Tibial nerve (tissue), 4 donors: Measurements from ENCODE around the gene HLA-DRB1.

Experiments
- EP300 ChIP-seq, 2 donors: sonication (generic); formaldehyde crosslinking; IDR thresholded peaks; one replicate each; pipeline ENCODE4 v1.6.1; 2017; ENCODE audit warnings: antibody characterized with exemption in 2 of 2, mild to moderate bottlenecking in 1 of 2
- POLR2A ChIP-seq, 2 donors: fragments of 450-650 bp; IDR thresholded peaks; one replicate each; pipeline ENCODE4 v1.6.1; 2017; ENCODE audit warnings: antibody characterized with exemption in 2 of 2, mild to moderate bottlenecking in 2 of 2, moderate library complexity in 2 of 2
- TF ChIP-seq, protein P1 (sequence below), 5 experiments: fragments of 200-600 bp in 3 of 5; fragments of 450-650 bp in 2 of 5; sonication (generic) in 3 of 5; IDR thresholded peaks; one replicate each; pipeline ENCODE4 v1.5.1; 2016 to 2019; ENCODE audit warnings: antibody characterized with exemption in 5 of 5, mild to moderate bottlenecking in 3 of 5, moderate library complexity in 2 of 5

DNA sequence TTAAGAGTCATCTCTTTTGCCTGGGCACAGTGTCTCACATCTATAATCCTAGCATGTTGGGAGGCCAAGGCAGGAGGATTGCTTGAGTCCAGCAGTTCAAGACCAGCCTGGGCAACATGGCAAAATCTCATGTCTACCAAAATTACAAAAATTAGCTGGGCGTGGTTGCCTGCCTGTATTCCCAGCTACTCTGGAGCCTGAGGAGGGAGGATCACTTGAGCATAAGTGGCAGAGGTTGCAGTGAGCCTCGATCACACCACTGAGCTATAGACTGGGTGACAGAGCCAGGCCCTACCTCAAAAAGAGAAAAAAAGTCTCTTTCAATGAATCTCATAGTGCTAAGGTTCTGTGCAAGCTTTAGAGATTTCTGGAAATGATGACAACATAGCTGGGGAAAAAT lies 1.5 kb downstream of the HLA-DRB1 start:
- TF ChIP-seq, protein P1, sequence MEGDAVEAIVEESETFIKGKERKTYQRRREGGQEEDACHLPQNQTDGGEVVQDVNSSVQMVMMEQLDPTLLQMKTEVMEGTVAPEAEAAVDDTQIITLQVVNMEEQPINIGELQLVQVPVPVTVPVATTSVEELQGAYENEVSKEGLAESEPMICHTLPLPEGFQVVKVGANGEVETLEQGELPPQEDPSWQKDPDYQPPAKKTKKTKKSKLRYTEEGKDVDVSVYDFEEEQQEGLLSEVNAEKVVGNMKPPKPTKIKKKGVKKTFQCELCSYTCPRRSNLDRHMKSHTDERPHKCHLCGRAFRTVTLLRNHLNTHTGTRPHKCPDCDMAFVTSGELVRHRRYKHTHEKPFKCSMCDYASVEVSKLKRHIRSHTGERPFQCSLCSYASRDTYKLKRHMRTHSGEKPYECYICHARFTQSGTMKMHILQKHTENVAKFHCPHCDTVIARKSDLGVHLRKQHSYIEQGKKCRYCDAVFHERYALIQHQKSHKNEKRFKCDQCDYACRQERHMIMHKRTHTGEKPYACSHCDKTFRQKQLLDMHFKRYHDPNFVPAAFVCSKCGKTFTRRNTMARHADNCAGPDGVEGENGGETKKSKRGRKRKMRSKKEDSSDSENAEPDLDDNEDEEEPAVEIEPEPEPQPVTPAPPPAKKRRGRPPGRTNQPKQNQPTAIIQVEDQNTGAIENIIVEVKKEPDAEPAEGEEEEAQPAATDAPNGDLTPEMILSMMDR (IDR thresholded peaks at IDR 0.05) = no peak
- TF ChIP-seq EP300 (IDR thresholded peaks at IDR 0.05) (no peak), POLR2A (IDR thresholded peaks at IDR 0.05) (no peak)
